GM23248 (cell line): Measurements from ENCODE around the gene IFIT1B.

Source experiments
- EZH2 ChIP-seq: fragments of 200-600 bp; sonication (generic); IDR thresholded peaks from 2 replicates; pipeline ENCODE4 v1.6.1; 2018; ENCODE audit warnings: antibody characterized with exemption, mild to moderate bottlenecking; ENCODE audit not compliant: insufficient read depth, poor library complexity, severe bottlenecking
- EZH2phosphoT487 ChIP-seq: fragments of 200-600 bp; sonication (generic); IDR thresholded peaks from 2 replicates; pipeline ENCODE4 v1.6.1; 2018; ENCODE audit warnings: antibody characterized with exemption, moderate library complexity, mild to moderate bottlenecking, low read depth; ENCODE audit not compliant: insufficient read depth

GRCh38 chr10:89341649-89342048 lies 36.2 kb upstream of the IFIT1B start:
- TF ChIP-seq EZH2 (no peak), EZH2phosphoT487 (no peak)
